Measurements from ENCODE around the gene FUNDC2. TPM values are rescaled to one million over a fixed set of nuclear protein-coding genes. Genes with fewer than 3 reads are reported as not detected.

The FUNDC2 gene
- total RNA-seq, result 28.7 and 45.9 TPM in 2 replicates

DNA sequence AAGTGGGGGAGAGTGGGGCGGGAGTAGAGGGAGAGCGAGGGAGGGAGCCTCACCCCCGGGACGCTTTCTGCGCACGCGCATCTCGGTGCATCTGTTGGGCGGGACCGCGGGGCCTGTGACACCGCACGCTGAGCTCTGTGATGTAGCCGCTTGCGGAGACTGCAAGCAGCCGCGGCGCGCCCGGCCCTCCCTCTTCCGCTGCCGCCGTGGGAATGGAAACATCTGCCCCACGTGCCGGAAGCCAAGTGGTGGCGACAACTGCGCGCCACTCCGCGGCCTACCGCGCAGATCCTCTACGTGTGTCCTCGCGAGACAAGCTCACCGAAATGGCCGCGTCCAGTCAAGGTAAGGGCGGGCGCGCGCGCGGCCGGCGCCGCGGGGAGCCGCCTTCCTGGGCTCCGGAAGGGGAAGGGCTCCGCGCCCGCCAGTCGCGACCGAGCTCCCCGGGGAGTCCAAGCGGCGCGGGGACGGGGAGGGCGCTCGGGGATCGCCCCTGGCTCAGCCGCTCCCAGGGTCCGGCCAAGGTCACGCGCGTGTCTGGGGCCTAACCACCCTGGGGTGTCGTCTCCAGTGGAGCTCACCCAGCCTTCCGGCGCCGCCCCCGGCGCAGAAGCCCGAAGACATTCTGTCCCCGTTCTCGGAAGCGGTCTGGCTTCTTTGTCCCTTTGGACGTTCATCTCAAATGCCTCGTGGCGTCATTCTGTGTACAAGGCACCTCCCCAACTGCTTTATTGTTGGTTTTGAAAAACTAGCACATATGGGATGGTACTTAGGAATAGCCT, at the start of gene FUNDC2:
TSS of gene FUNDC2 (plus strand) at position 118 of the 782 bp plus-strand sequence. CDS start at position 213, 95 bp downstream.

GRCh38 chrX:155022585-155022984, 4.1 kb upstream of the FUNDC2 start, which contains the start of gene F8:
TSS of gene F8 (minus strand) at chrX:155022723. CDS start at chrX:155022552, 171 bp downstream.

DNA sequence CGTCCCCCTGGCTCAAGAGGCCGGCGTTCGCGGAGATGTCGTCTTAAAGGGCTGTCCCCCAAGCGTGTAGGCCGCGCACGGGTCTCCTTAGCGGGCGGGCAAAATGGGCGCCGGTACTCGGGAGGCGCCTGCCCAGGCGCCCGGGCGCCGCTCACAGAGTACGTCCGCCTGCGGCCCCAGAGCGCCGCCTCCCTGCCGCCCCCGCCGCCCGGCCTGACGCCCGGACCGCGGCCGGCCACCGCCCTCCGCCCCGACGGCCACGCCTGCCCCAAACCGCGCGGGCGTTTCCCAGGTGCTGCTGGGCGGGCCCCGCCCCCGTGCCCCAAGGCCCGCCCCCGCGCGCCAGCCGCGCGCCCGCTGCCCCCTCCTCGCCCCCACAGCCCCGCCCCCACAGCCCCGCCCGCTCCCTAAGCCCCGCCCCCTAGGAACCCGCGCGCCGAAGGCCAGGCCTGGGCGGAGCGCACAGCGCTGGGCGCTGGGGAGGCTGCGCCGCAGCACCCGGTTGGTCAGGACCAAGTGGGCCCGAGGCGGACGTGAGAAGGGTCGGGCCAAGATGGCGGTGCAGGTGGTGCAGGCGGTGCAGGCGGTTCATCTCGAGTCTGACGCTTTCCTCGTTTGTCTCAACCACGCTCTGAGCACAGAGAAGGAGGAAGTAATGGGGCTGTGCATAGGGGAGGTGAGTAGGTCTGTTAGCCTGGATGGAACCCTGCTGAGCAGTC, 44.5 kb downstream of the FUNDC2 start, which contains the start of the genes BRCC3, CMC4 and MTCP1:
TSS of gene BRCC3 (plus strand) at position 534 of the 719 bp plus-strand sequence. CDS start at position 554, 20 bp downstream.
TSS of gene CMC4 (minus strand) at position 162 of the 719 bp plus-strand sequence. CDS start 7,113 bp downstream, outside the sequence.
TSS of gene MTCP1 (minus strand) at position 162 of the 719 bp plus-strand sequence. CDS start 5,126 bp downstream, outside the sequence.

Other genes with a start within 250 kb of the FUNDC2 start
- 9.8 and 18.0 TPM in 2 replicates for gene MPP1, start 221.4 kb upstream of the FUNDC2 start, total RNA-seq
- gene SMIM9, start 192.2 kb upstream of the FUNDC2 start, total RNA-seq, result not detected in 2 replicates
- gene F8A1, start 140.5 kb upstream of the FUNDC2 start, total RNA-seq, result 4.8 and 5.1 TPM in 2 replicates
- 3.7 and 7.3 TPM in 2 replicates for gene F8, start 4.1 kb upstream of the FUNDC2 start, total RNA-seq
- gene CMC4, start 44.3 kb downstream of the FUNDC2 start, total RNA-seq, result 7.0 and 7.6 TPM in 2 replicates
- gene MTCP1, start 44.3 kb downstream of the FUNDC2 start, total RNA-seq, result 8.1 and 11.7 TPM in 2 replicates
- 10.3 and 17.0 TPM in 2 replicates for gene BRCC3, start 44.7 kb downstream of the FUNDC2 start, total RNA-seq
- 49.6 and 55.5 TPM in 2 replicates for gene VBP1, start 189.6 kb downstream of the FUNDC2 start, total RNA-seq
- 0.37 and 1.6 TPM in 2 replicates for gene RAB39B, start 237.6 kb downstream of the FUNDC2 start, total RNA-seq